ENCODE results near the gene IKZF2.

The IKZF2 gene

DNA sequence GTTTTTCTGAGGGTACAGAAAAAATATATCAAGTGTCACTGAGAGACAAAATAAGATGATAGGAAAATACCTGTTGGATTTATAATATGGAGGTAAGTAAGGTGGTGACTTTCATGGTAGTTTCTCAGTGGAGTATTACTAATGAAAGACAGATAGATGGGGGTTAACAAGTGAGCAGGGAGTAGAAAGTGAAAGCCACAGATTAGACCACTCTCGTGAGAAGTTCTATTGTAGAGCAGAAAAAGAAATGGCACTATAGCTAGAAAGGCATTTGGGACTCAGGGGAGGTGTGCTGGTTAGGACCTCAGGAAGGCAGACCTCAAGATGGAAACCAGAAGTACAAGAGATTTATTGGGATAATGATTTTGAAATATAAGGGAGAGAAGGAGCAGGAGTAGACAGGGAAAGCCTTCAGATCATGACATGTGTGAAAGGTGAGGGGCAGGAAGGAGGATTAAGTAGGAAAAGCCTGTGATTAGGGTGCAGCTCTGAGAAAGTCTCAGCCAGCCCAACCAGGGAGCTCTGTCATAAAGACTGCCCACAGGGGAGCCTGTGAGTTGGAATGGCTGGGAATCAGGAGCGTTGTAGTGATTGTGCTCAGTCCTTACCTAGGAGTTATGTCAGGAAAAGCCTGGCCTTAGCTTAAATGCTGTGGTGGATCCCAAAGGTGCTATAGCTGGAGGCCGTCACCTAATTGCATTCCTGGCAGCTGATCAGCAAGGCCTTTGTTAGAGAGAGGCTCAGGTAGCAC, 198.1 kb downstream of the IKZF2 start:
- no peak for DNase-seq

DNA sequence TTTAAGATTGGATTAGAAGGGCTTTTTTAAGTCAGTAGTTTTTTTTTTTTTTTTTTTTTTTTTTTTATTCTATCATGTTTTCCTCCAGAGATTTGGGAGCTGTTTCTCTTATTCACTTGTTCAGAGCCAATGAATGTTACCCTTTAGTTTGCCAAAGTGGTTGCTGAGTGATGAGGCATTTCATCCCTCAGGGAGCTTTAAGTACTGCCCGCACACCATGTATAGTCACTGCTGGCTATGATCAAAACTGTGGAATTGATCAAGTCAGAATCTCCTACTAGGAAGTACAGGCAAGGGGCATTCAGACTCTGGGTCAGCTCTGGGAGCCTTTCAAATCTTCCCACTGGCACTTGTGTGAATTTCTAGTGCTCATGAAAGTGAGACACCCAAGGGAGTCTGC, 201.6 kb downstream of the IKZF2 start:
- DNase-seq, result no peak
